ENCODE measurements around the gene LSS.

GRCh38 chr21:46213620-46214286, 14.8 kb downstream of the LSS start:
- TF ChIP-seq, protein P1, sequence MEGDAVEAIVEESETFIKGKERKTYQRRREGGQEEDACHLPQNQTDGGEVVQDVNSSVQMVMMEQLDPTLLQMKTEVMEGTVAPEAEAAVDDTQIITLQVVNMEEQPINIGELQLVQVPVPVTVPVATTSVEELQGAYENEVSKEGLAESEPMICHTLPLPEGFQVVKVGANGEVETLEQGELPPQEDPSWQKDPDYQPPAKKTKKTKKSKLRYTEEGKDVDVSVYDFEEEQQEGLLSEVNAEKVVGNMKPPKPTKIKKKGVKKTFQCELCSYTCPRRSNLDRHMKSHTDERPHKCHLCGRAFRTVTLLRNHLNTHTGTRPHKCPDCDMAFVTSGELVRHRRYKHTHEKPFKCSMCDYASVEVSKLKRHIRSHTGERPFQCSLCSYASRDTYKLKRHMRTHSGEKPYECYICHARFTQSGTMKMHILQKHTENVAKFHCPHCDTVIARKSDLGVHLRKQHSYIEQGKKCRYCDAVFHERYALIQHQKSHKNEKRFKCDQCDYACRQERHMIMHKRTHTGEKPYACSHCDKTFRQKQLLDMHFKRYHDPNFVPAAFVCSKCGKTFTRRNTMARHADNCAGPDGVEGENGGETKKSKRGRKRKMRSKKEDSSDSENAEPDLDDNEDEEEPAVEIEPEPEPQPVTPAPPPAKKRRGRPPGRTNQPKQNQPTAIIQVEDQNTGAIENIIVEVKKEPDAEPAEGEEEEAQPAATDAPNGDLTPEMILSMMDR (IDR thresholded peaks at IDR 0.05): no peak
- TF ChIP-seq TCF7 (CRISPR knock-in tag; IDR thresholded peaks at IDR 0.05; ENCODE audit: low read depth) (no peak), ATF2 (CRISPR knock-in tag; IDR thresholded peaks at IDR 0.05; ENCODE audit: borderline replicate concordance, low read depth) (no peak), SMAD4 (CRISPR knock-in tag; IDR thresholded peaks at IDR 0.05) (no peak), E2F4 (CRISPR knock-in tag; IDR thresholded peaks at IDR 0.05; ENCODE audit: borderline replicate concordance, low read depth) (no peak), ZNF416 (CRISPR knock-in tag; IDR thresholded peaks at IDR 0.05) (no peak), ZNF138 (CRISPR knock-in tag; conservative IDR thresholded peaks at IDR 0.05) (no peak)
- TF ChIP-seq, protein P2, sequence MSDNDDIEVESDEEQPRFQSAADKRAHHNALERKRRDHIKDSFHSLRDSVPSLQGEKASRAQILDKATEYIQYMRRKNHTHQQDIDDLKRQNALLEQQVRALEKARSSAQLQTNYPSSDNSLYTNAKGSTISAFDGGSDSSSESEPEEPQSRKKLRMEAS (CRISPR knock-in tag; IDR thresholded peaks at IDR 0.05): no peak
- TF ChIP-seq, protein P3, sequence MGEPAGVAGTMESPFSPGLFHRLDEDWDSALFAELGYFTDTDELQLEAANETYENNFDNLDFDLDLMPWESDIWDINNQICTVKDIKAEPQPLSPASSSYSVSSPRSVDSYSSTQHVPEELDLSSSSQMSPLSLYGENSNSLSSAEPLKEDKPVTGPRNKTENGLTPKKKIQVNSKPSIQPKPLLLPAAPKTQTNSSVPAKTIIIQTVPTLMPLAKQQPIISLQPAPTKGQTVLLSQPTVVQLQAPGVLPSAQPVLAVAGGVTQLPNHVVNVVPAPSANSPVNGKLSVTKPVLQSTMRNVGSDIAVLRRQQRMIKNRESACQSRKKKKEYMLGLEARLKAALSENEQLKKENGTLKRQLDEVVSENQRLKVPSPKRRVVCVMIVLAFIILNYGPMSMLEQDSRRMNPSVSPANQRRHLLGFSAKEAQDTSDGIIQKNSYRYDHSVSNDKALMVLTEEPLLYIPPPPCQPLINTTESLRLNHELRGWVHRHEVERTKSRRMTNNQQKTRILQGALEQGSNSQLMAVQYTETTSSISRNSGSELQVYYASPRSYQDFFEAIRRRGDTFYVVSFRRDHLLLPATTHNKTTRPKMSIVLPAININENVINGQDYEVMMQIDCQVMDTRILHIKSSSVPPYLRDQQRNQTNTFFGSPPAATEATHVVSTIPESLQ (CRISPR knock-in tag; IDR thresholded peaks at IDR 0.05): no peak

Measured in WTC11 (cell line).